OCI-LY3 (cell line): ENCODE data around the gene CAMTA2.

Source experiments
- H2AFZ ChIP-seq: fragments of 200-600, 300-600 bp; shearing (Covaris generic); 2 replicates; pipeline ENCODE4 v1.6.0; 2014; ENCODE audit warnings: antibody characterized with exemption, low read depth, low read length
- H3K27ac ChIP-seq: fragments of 200-600, 300-600 bp; sonication (generic); 2 replicates; pipeline ENCODE4 v1.5.1; 2014; ENCODE audit warnings: mild to moderate bottlenecking, low read length, moderate library complexity, mixed read lengths
- H3K27me3 ChIP-seq: fragments of 200-600, 300-600 bp; sonication (generic); 2 replicates; pipeline ENCODE4 v1.6.1; 2014; ENCODE audit warnings: low read depth, low read length, mixed read lengths
- H3K36me3 ChIP-seq: fragments of 200-600, 300-600 bp; sonication (generic); replicated peaks from 2 replicates; pipeline ENCODE3; 2014; ENCODE audit warnings: low read depth, low read length, mixed read lengths
- H3K4me1 ChIP-seq: fragments of 300-600, 200-600 bp; sonication (generic); 2 replicates; pipeline ENCODE4 v1.6.1; 2014; ENCODE audit warnings: low read length, mixed read lengths
- H3K4me2 ChIP-seq: fragments of 200-600, 300-600 bp; sonication (generic); 2 replicates; pipeline ENCODE4 v1.6.1; 2014; ENCODE audit warnings: low read length, mixed read lengths
- H3K4me3 ChIP-seq: fragments of 300-600, 200-600 bp; sonication (generic); 2 replicates; pipeline ENCODE4 v1.5.1; 2014; ENCODE audit warnings: antibody characterized with exemption, mild to moderate bottlenecking, low read length, moderate library complexity
- H3K79me2 ChIP-seq: fragments of 300-600, 200-600 bp; shearing (Covaris generic); 2 replicates; pipeline ENCODE4 v1.6.1; 2014; ENCODE audit warnings: mild to moderate bottlenecking, low read length, mixed read lengths
- H3K9ac ChIP-seq: fragments of 300-600, 200-600 bp; shearing (Covaris generic); 2 replicates; pipeline ENCODE4 v1.6.0; 2014; ENCODE audit warnings: mild to moderate bottlenecking, low read length, moderate library complexity
- H3K9me3 ChIP-seq: fragments of 200-600, 300-600 bp; shearing (Covaris generic); 2 replicates; pipeline ENCODE4 v1.6.1; 2014; ENCODE audit warnings: low read length, mixed read lengths; ENCODE audit not compliant: insufficient read depth
- H4K20me1 ChIP-seq: fragments of 200-600, 300-600 bp; sonication (generic); 2 replicates; pipeline ENCODE4 v1.6.1; 2016; ENCODE audit warnings: low read length, mixed read lengths; ENCODE audit not compliant: insufficient read depth
- EZH2phosphoT487 ChIP-seq: fragments of 200-600 bp; shearing (Covaris generic); IDR thresholded peaks from 2 replicates; pipeline ENCODE4 v1.6.1; 2018; ENCODE audit warnings: antibody characterized with exemption, mixed run types, low read depth
- TF ChIP-seq, protein P1 (sequence below): fragments of 200-600, 300-600 bp; sonication (generic); IDR thresholded peaks from 2 replicates; pipeline ENCODE4 v1.5.1; 2014; ENCODE audit warnings: antibody characterized with exemption, low read length, low read depth

The CAMTA2 gene

DNA sequence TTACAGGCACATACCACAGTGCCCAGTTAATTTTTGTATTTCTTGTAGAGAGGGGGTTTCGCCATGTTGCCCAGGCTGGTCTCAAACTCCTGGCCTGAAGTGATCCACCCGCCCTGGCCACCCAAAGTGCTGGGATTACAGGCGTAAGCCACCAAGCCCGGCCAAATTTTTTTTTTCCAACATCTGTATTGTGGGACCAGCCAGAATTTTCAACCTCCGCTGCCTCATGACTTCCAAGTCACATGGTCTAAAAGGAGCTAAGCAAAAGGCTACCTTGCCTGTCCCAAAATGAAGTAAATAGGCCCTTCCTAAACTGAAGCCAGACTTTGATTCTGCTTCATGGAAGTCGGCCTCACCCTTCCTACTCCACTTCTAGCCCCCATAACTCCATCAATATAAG lies 15.6 kb downstream of the CAMTA2 start:
- no peak overlapping the region for H3K27ac ChIP-seq
- H3K27me3 ChIP-seq: no peaks in the 10 kb centered on the region
- H3K4me1 ChIP-seq: 0 out of 2 replicates have a peak, but pooled peaks cover 4% of the 10 kb centered on the region
- H2AFZ ChIP-seq: no peak overlapping the region
- no peak overlapping the region for H3K4me3 ChIP-seq
- no peak overlapping the region for H3K9ac ChIP-seq
- peaks cover 13% of the 10 kb centered on the region for H3K36me3 ChIP-seq
- no peaks in the 10 kb centered on the region for H3K9me3 ChIP-seq
- H3K79me2 ChIP-seq: peaks cover 8% of the 10 kb centered on the region
- no peaks in the 10 kb centered on the region for H4K20me1 ChIP-seq
- H3K4me2 ChIP-seq: no peak overlapping the region
- no peak for TF ChIP-seq EZH2phosphoT487
- TF ChIP-seq, protein P1, sequence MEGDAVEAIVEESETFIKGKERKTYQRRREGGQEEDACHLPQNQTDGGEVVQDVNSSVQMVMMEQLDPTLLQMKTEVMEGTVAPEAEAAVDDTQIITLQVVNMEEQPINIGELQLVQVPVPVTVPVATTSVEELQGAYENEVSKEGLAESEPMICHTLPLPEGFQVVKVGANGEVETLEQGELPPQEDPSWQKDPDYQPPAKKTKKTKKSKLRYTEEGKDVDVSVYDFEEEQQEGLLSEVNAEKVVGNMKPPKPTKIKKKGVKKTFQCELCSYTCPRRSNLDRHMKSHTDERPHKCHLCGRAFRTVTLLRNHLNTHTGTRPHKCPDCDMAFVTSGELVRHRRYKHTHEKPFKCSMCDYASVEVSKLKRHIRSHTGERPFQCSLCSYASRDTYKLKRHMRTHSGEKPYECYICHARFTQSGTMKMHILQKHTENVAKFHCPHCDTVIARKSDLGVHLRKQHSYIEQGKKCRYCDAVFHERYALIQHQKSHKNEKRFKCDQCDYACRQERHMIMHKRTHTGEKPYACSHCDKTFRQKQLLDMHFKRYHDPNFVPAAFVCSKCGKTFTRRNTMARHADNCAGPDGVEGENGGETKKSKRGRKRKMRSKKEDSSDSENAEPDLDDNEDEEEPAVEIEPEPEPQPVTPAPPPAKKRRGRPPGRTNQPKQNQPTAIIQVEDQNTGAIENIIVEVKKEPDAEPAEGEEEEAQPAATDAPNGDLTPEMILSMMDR: no peak

DNA sequence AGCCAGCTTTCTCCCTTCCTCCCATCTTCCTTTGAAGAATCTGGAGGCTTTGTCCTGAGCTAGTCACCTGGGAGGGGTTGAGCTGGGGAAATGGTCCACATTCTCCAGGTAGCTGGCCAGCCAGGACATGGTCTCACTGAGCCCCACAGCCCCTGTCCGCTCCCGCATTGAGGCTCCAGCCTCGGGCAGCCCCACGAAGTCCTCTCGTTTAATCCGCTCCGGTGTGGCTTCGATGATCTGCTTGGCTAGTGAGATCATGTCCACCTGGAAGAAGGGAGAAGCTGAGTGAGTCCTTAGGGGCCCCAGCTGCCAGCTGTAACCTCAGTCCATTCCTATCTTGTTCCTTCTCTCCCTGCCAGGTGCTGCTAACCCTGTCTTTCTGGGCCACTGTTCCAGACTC lies 17.2 kb downstream of the CAMTA2 start:
- Histone ChIP-seq H3K36me3 (peaks cover 15% of the 10 kb centered on the region), H3K4me2 (no peak overlapping the region), H3K4me1 (peaks cover 16% of the 10 kb centered on the region), H3K9ac (no peak overlapping the region), H2AFZ (no peak overlapping the region), H3K79me2 (peaks cover 11% of the 10 kb centered on the region), H4K20me1 (no peaks in the 10 kb centered on the region), H3K9me3 (no peaks in the 10 kb centered on the region), H3K27me3 (no peaks in the 10 kb centered on the region), H3K4me3 (no peak overlapping the region), H3K27ac (no peak overlapping the region)
- no peak for TF ChIP-seq EZH2phosphoT487
- TF ChIP-seq, protein P1: no peak

DNA sequence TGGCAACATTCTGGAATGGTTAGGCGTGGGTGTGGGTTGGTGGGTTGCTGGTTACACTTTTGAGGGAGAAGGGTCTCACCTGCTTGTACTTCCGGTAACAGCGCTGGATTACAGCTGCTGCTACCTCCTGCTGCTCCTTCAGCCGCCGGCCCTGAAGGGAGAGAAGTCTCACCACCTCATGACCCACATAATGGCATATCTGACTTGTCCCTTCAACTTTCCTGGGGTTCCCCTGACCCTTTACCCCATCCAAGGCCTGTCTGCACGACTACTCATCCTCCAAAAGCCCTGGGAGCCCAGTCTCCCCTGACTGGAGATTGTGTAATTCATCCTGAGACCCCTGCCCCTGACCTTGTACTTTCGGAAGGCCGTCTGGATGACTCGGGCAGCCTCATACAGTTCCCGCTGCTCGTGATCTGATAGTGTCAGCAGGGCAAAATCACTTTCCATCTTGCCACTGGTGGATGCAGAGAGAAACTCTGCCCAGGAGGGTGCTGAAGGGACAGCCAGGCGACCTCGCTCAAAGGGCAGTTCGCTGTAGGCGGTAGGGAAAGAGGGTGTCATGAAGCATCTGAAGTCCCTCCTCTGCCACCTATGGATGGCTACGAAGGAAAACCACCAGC lies 17.8 kb downstream of the CAMTA2 start:
- H3K4me3 ChIP-seq: no peak overlapping the region

DNA sequence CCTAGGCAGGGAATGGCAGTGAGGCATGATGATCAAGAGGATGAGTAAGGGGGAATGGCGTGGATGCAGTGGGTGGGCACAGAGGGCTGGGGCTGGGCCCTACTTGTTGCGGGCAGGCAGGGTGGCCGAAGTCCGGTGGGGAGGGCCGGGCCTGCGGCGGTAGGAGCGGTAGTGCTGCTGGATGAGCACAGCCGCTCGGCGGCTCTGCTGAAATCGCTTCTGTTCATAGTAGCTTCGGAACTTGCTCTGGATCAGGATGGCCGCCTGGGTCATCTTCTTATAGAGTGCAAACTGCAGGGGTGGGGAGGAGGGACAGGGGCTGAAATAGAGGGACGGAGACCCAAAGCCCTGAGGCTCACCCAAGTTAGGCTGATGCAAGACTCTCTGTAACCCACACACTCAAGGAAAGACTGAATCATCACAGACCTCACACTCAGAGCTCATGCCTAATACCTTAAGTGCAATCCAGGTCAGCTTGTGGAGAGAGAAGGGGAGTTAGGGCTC lies 18.4 kb downstream of the CAMTA2 start:
- TF ChIP-seq, protein P1: no peak
- TF ChIP-seq EZH2phosphoT487: no peak
- Histone ChIP-seq H3K36me3 (peaks cover 17% of the 10 kb centered on the region), H3K27ac (no peak overlapping the region), H3K4me1 (peaks cover 18% of the 10 kb centered on the region), H3K9ac (no peak overlapping the region), H3K27me3 (no peaks in the 10 kb centered on the region), H2AFZ (no peak overlapping the region), H3K4me3 (no peak overlapping the region), H3K79me2 (peaks cover 14% of the 10 kb centered on the region), H4K20me1 (no peaks in the 10 kb centered on the region), H3K9me3 (no peaks in the 10 kb centered on the region), H3K4me2 (no peak overlapping the region)

More for the DNA sequence above, 17.8 kb downstream of the CAMTA2 start:
- Histone ChIP-seq H4K20me1 (no peaks in the 10 kb centered on the region), H3K27me3 (no peaks in the 10 kb centered on the region), H3K79me2 (peaks cover 14% of the 10 kb centered on the region), H3K9me3 (no peaks in the 10 kb centered on the region), H3K9ac (no peak overlapping the region), H3K4me2 (no peak overlapping the region), H2AFZ (no peak overlapping the region), H3K4me1 (peaks cover 18% of the 10 kb centered on the region), H3K27ac (no peak overlapping the region), H3K36me3 (peaks cover 17% of the 10 kb centered on the region)
- no peak for TF ChIP-seq EZH2phosphoT487
- TF ChIP-seq, protein P1: no peak
